GM12873 (cell line): ENCODE data around the gene ARL11.

Experiments used
- TF ChIP-seq, protein P1 (sequence below): IDR thresholded peaks from 2 replicates; pipeline ENCODE4 v1.5.1; 2012; ENCODE audit warnings: low read depth, mild to moderate bottlenecking, moderate library complexity, low read length, control low read depth; ENCODE audit not compliant: insufficient read depth; ENCODE audit errors: missing control alignments

ARL11 gene

DNA sequence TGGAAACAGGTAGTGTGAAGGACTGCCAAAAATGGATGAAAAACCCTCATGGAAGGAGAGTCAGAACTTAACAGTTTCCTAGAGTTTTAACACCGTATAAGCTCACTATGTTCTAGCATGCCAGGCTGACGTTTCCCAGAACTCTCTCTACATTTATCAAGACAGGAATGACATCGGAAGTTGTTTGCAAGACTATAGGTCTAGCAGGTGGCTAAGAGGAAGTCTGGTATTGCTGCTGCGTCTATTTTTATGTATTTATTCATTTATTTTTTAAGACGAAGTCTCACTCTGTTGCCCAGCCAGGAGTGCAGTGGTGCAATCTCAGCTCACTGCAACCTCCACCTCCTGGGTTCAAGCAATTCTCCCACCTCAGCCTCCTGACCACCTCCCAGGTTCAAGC lies 20.5 kb upstream of the ARL11 start:
- TF ChIP-seq, protein P1, sequence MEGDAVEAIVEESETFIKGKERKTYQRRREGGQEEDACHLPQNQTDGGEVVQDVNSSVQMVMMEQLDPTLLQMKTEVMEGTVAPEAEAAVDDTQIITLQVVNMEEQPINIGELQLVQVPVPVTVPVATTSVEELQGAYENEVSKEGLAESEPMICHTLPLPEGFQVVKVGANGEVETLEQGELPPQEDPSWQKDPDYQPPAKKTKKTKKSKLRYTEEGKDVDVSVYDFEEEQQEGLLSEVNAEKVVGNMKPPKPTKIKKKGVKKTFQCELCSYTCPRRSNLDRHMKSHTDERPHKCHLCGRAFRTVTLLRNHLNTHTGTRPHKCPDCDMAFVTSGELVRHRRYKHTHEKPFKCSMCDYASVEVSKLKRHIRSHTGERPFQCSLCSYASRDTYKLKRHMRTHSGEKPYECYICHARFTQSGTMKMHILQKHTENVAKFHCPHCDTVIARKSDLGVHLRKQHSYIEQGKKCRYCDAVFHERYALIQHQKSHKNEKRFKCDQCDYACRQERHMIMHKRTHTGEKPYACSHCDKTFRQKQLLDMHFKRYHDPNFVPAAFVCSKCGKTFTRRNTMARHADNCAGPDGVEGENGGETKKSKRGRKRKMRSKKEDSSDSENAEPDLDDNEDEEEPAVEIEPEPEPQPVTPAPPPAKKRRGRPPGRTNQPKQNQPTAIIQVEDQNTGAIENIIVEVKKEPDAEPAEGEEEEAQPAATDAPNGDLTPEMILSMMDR = no peak

DNA sequence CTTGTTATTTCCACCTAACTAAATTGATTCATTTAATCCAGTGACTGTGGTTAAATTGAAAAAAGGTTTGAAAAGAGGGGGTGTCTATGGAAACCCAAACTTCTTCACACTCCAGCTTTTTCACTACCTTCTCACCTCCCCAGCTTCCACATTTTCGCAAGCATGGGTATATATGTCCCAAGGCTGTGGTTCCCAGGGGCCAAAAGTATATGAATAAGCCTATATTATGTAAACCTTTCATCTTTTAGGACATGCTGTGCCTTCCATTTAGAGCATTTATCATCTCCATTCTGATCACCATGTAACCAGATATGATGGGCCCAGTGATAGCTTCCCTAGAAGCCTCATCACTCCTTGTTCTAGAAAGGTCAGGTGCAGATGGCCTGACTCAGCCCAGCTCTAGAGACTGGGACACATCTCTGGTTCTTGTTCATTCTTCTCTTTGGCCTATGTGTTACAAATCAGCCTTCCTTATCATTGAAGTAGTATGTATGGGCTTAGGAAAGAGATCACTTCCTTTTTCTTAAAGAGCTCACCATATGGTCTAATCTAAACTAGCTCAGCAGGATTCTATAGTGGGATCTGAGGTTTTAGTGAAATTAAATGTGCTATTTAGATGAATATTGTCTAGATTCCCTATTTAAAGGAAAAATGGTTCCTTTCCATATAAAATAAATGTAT lies 19.5 kb upstream of the ARL11 start:
- TF ChIP-seq, protein P1 = no peak

DNA sequence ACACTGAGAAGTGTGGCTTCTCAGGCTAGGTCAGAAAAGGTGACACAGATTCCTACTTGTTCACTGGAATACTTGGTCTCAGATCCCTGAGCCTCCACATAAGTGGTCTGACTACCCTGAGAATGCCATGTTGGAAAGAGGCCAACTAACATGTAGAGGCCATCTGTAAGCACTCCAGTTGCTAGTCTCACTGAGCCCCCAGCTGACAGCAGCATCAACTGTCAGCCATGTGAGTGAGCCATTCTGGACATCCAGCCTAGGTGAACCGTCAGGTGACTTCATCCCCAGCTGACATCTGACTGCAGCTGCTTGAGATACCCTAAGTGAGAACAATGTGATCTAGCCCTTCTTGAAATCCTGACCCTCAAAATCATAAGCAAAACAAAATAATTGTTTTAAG lies 18.1 kb upstream of the ARL11 start:
- TF ChIP-seq, protein P1 = no peak

DNA sequence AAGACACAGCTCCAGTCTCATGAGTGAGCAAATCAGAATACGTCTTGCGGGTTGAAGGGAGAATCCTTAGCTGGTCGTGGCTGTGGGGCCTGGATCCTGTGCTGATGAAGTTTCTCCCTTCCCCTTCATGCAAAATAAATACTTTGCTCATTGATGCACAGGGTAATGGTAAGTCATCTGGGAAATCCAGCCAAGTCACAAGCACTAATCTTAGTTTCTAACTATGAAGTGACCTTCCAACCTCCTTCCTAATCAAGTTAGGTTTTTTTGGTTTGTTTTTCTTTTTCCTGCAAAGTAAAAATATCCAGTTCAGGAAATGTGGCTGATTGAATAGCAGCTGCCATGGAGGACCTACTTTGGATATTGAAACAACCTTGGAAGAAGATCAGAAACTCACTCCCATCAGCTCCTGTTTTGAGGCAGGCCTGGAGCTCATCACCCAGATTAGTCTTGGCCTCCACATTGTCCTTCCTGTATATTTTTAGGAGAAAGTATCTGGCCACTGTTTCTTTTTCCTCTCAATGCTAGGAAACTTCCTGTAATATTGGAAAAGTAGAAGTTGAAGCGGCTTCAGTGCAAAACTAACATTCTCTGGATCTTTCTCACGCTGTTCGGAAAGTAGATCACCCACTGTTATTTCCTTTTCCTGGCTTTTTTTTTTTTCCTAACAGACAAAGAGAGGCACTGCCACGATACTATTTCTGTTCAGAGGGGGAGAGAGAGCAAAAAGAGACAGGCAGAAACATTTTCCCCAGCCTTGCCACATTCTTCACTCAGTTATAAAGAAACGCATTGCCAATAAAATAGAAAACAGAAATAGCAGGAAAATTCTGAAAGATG lies 12.3 kb upstream of the ARL11 start:
- TF ChIP-seq, protein P1 = no peak

DNA sequence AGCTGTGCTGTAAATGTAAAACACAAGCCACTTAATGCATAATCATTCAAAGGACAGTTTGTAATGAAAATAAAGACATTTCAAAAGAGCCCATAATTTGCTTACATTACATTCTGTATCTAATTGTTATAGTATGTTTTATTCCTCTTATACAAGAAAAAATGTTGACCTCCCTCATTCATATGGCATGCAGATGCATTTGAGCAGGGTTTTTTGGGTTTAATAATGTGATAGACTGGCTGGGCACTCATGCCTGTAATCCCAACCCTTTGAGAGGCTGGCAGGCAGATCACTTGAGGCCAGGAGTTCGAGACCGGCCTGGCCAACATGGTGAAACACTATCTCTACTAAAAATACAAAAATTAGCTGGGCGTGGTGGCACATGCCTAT lies 11.6 kb upstream of the ARL11 start:
- TF ChIP-seq, protein P1 = no peak

DNA sequence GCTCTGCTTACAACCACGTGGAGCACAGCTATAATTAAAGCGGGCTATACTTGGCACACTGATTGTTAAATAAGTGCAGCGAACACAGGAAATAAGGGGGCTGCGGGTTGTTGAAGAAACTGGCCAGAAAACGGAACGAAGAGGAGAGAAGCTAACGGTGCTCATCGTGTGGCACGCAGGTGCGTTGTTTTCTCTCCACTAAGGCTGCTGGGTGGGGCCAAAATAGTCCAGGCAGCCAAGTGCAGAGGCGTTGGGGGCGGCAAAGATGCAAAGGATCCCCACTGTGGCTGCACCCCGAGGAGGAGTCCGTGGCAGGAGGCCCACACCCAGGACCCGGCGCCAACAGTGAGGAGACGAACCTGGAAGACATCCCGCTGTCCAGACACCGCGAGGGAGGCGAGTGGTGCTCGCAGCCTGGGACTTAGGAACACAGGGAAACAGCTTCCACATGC lies 8.1 kb upstream of the ARL11 start:
- TF ChIP-seq, protein P1 = no peak

DNA sequence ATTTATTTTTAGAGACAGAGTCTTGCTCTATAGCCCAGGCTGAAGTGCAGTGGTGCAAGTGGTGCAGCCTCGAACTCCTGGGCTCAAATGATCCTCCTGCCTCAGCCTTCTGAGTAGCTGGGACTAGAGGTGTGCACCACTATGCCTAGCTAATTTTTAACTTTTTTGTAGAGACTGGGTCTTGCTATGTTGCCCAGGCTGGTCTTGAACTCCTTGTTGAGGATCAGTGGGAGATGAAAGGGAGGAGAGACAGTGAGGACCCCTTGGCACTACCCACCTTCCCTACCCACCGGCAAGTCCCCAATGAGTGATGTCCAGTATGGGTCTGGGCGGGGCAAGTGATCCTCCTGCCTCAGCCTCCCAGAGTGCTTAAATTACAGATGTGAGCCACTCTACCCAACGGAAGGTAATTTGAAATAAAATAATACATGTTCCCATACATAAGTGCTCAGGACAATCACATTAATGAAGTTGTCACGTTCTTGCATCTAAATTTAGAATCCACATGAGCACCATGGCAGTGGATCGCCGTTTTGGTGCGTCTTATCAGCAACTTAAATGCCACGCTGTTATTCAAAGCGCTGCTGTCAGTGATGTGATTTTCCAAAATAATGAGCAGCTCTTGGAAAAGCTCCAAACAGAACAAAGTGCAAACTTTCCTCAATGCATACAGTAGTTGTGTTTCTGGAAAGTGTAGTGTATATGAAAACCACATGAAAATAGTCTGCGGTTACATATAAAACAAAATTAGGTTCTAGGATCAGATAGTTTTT lies 5.9 kb upstream of the ARL11 start:
- TF ChIP-seq, protein P1 = no peak
